Natural killer cell (primary cell): ENCODE measurements around the gene TRIP10. TPM values are rescaled to one million over a fixed set of nuclear protein-coding genes. Genes with fewer than 3 reads are reported as not detected.

ENCODE experiments used
- ATAC-seq, 3 donors: fragments of 150-1000 bp in 2 of 3; fragments of 200-7000 bp in 1 of 3; cut with Tn5 transposase; 1 replicate in 1 of 3; 2 replicates in 2 of 3; pipeline ENCODE4 v1.10.0; 2021; ENCODE audit warnings: mild to moderate bottlenecking in 2 of 3, moderate library complexity in 2 of 3
- DNase-seq, 2 donors: peaks; one replicate each; pipeline versions ENCODE4 v3.0.0 to v3.0.0-alpha.2; 2013 to 2021; ENCODE audit warnings: mixed read lengths in 1 of 2
- H3K27ac ChIP-seq: one replicate; pipeline ENCODE4 v1.5.1; 2013; ENCODE audit warnings: mild to moderate bottlenecking, low read length
- H3K27me3 ChIP-seq: one replicate; pipeline ENCODE4 v1.6.1; 2013; ENCODE audit warnings: low read length; ENCODE audit not compliant: control insufficient read depth, insufficient read depth
- H3K36me3 ChIP-seq: one replicate; pipeline ENCODE4 v1.6.1; 2013; ENCODE audit warnings: low read length; ENCODE audit not compliant: control insufficient read depth, insufficient read depth
- H3K4me1 ChIP-seq: one replicate; pipeline ENCODE4 v1.6.1; 2013; ENCODE audit warnings: low read length; ENCODE audit not compliant: control insufficient read depth, insufficient read depth
- H3K4me3 ChIP-seq: one replicate; pipeline ENCODE4 v1.5.1; 2013; ENCODE audit warnings: low read length
- H3K9me3 ChIP-seq: one replicate; pipeline ENCODE4 v1.6.1; 2013; ENCODE audit warnings: low read length; ENCODE audit not compliant: control insufficient read depth, insufficient read depth
- H3K27ac Mint-ChIP-seq, 2 donors: one replicate each; pipeline ENCODE4 v1.8.0; 2022; ENCODE audit warnings: mild to moderate bottlenecking in 2 of 2, mixed read lengths in 2 of 2, moderate library complexity in 1 of 2
- H3K27me3 Mint-ChIP-seq, 2 donors: one replicate each; pipeline ENCODE4 v1.8.0; 2022; ENCODE audit warnings: low read depth in 2 of 2, mixed read lengths in 2 of 2
- H3K36me3 Mint-ChIP-seq: one replicate; pipeline ENCODE4 v1.8.0; 2022; ENCODE audit warnings: mixed read lengths
- H3K4me1 Mint-ChIP-seq, 2 donors: one replicate each; pipeline ENCODE4 v1.8.0; 2022; ENCODE audit warnings: mixed read lengths in 2 of 2
- H3K4me3 Mint-ChIP-seq: one replicate; pipeline ENCODE4 v1.8.0; 2022; ENCODE audit warnings: mild to moderate bottlenecking, moderate library complexity, mixed read lengths
- H3K9me3 Mint-ChIP-seq, 2 donors: one replicate each; pipeline ENCODE4 v1.8.0; 2022; ENCODE audit warnings: mixed read lengths in 2 of 2
- CTCF ChIP-seq: fragments of 200-600 bp; IDR thresholded peaks from one replicate; pipeline ENCODE4 v1.8.0; 2022; ENCODE audit warnings: antibody characterized with exemption
- WGBS: methylation state at CpG from one replicate; pipeline ENCODE4 v1.1.7; 2013; ENCODE audit warnings: missing lambda C conversion rate; ENCODE audit not compliant: insufficient coverage; 5-methylcytosine and 5-hydroxymethylcytosine counted together
- intact Hi-C: fragments of 100-400 bp; cut with micrococcal nuclease; formaldehyde crosslinking; loops from one replicate; pipeline ENCODE4 v1.14.2; 2022
- total RNA-seq, 4 donors: library from RNA; stranded (reverse); fragments of 120-200 nt in 1 of 4; gene quantifications; one replicate each; pipeline versions ENCODE4 v1.2.3 to v1.2.4, GENCODE V29; 2013 to 2022

The TRIP10 gene
- total RNA-seq, 3 donors from 2014 or later (not counting 1 experiment from before 2014, with no cell fraction given), result 1.0 to 5.2 (median 3.3) TPM

GRCh38 chr19:6729573-6730152 is 9.8 kb upstream of the TRIP10 start:
- Mint-ChIP-seq H3K4me1 (peaks cover 0 to 6% of the 10 kb centered on the region in 2 donors), H3K4me3 (no peak overlapping the region), H3K27me3 (no peaks in the 10 kb centered on the region), H3K27ac (no peak overlapping the region), H3K36me3 (no peaks in the 10 kb centered on the region), H3K9me3 (no peaks in the 10 kb centered on the region)
- intact Hi-C loops, result no loop called here
- Histone ChIP-seq H3K4me3 (no peak overlapping the region), H3K4me1 (peaks cover 13% of the 10 kb centered on the region), H3K36me3 (peaks cover 25% of the 10 kb centered on the region), H3K27me3 (no peaks in the 10 kb centered on the region), H3K9me3 (no peaks in the 10 kb centered on the region), H3K27ac (no peak overlapping the region)
- no peak for TF ChIP-seq CTCF
- ATAC-seq (no peak), DNase-seq (no peak)
- 98% methylated on average over 20 of the region's 23 CpGs for WGBS

GRCh38 chr19:6730153-6730804 is 9.2 kb upstream of the TRIP10 start:
- peak; percentile 24 to 44 (median 44) for ATAC-seq
- WGBS, result 89% methylated on average over 19 of the region's 27 CpGs
- intact Hi-C loops, result no loop called here
- Histone ChIP-seq H3K4me1 (peaks cover 9% of the 10 kb centered on the region), H3K9me3 (no peaks in the 10 kb centered on the region), H3K36me3 (peaks cover 26% of the 10 kb centered on the region), H3K27ac (no peak overlapping the region), H3K27me3 (no peaks in the 10 kb centered on the region), H3K4me3 (no peak overlapping the region)
- H3K27me3 Mint-ChIP-seq, result no peaks in the 10 kb centered on the region
- peaks cover 0 to 6% of the 10 kb centered on the region in 2 donors for H3K4me1 Mint-ChIP-seq
- H3K9me3 Mint-ChIP-seq, result no peaks in the 10 kb centered on the region
- no peak for TF ChIP-seq CTCF
- H3K27ac Mint-ChIP-seq, result no peak overlapping the region
- H3K4me3 Mint-ChIP-seq, result no peak overlapping the region
- DNase-seq, result peak in 1 of 2 donors; percentile 45
- no peaks in the 10 kb centered on the region for H3K36me3 Mint-ChIP-seq

GRCh38 chr19:6730941-6731670 is 8.4 kb upstream of the TRIP10 start:
- H3K9me3 ChIP-seq, result no peaks in the 10 kb centered on the region
- no peaks in the 10 kb centered on the region for H3K27me3 ChIP-seq
- Mint-ChIP-seq H3K9me3 (no peaks in the 10 kb centered on the region), H3K4me3 (no peak overlapping the region), H3K36me3 (no peaks in the 10 kb centered on the region), H3K27ac (no peak overlapping the region), H3K27me3 (no peaks in the 10 kb centered on the region), H3K4me1 (peaks cover 3 to 9% of the 10 kb centered on the region in 2 donors)
- H3K4me1 ChIP-seq, result peaks cover 17% of the 10 kb centered on the region
- DNase-seq (no peak), ATAC-seq (no peak)
- TF ChIP-seq CTCF, result no peak
- peaks cover 27% of the 10 kb centered on the region for H3K36me3 ChIP-seq
- H3K4me3 ChIP-seq, result no peak overlapping the region
- H3K27ac ChIP-seq, result no peak overlapping the region
- intact Hi-C loops, result no loop called here
- WGBS, result 94% methylated on average over 30 of the region's 30 CpGs
